ENCODE results near the gene EIF4E. TPM values are rescaled to one million over a fixed set of nuclear protein-coding genes. Genes with fewer than 3 reads are reported as not detected.

Gene EIF4E
- total and polyA plus RNA-seq, 2 of the 4 experiments (the other 2 are of a cell fraction) = 80.4 to 113 TPM

DNA sequence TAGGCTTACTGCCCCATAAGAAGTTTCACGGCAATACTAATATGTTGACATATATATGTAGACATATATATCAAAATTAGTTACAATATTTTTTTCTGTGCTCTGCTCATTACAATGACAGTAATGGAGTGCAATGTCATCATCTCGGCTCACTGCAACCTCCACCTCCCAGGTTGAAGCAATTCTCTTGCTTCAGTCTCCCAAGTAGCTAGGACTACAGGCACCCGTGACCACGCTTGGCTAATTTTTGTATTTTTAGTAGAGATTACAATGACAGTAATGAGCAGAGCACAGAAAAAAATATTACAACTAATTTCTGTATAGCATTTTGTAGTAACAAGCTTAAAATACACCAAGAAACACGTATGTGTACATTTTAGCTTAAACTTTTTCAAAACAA is 7.6 kb downstream of the EIF4E start:
- Histone ChIP-seq H3K56ac (ENCODE audit: extremely low read depth, insufficient read depth, low read length) (no peak overlapping the region), H3K9me3 (ENCODE audit: control insufficient read depth, insufficient read depth, low read length) (no peaks in the 10 kb centered on the region), H3K36me3 (ENCODE audit: control insufficient read depth, insufficient read depth, low read length) (peaks cover 4% of the 10 kb centered on the region), H4K91ac (ENCODE audit: insufficient read depth, low read depth, low read length) (no peak overlapping the region), H3K79me1 (ENCODE audit: low read depth in 1 of 2, low read length in 2 of 2) (peaks cover 0 to 29% of the 10 kb centered on the region in 2 experiments; a peak in 2 of 4 replicates), H3K27ac (ENCODE audit: insufficient read depth, low read length) (no peak overlapping the region), H3K18ac (ENCODE audit: low read depth, low read length) (no peak overlapping the region), H3K4ac (ENCODE audit: low read depth, low read length) (no peak overlapping the region), H3K9me1 (ENCODE audit: insufficient read depth, low read length) (peaks cover 5% of the 10 kb centered on the region), H3K4me3 (ENCODE audit: insufficient read depth, low read depth, low read length) (no peak overlapping the region), H4K20me1 (ENCODE audit: insufficient read depth, low read length) (peaks cover 46% of the 10 kb centered on the region), H3K14ac (replicated peaks; ENCODE audit: low read depth, low read length) (no peak overlapping the region), H3K4me2 (ENCODE audit: low read depth, low read length) (no peak overlapping the region), H2AFZ (replicated peaks; ENCODE audit: low read length, poor library complexity) (no peak overlapping the region), H2AK9ac (replicated peaks; ENCODE audit: low read depth, low read length, poor library complexity) (no peak overlapping the region), H3K27me3 (ENCODE audit: control insufficient read depth, insufficient read depth, low read length) (no peaks in the 10 kb centered on the region), H4K8ac (ENCODE audit: low read depth in 2 of 2, low read length in 2 of 2) (no peak overlapping the region; a peak in 2 of 4 replicates), H2AK5ac (ENCODE audit: low read depth, low read length) (no peak overlapping the region), H3K23ac (ENCODE audit: low read depth, low read length) (peak overlapping the region; percentile 63; the same call in 1 of the 2 replicates), H2BK20ac (ENCODE audit: low read depth, low read length) (no peak overlapping the region), H4K5ac (ENCODE audit: low read depth, low read length) (no peak overlapping the region), H2BK5ac (ENCODE audit: low read depth, low read length, poor library complexity, severe bottlenecking) (no peak overlapping the region), H2BK15ac (ENCODE audit: low read depth, low read length) (no peak overlapping the region), H2BK120ac (ENCODE audit: low read depth, low read length) (no peak overlapping the region), H3K4me1 (ENCODE audit: control insufficient read depth, insufficient read depth, low read length) (peaks cover 7% of the 10 kb centered on the region), H3K9ac (ENCODE audit: low read depth, low read length) (no peak overlapping the region)
- intact Hi-C loops (cut with micrococcal nuclease) = loop anchor here (10.0 kb wide), 1 partner anchor 776 kb away; the partner anchor contains the start of gene STPG2
- ATAC-seq (ENCODE audit: low read depth) (no peak), DNase-seq (no peak)
- ChIA-PET CTCF (no interaction called here), POLR2A (ENCODE audit: unreplicated experiment) (no interaction called here)
- WGBS, 2 experiments (ENCODE audit: extremely low coverage in 2 of 2, insufficient read length in 1 of 2) = no CpG with 5 or more reads among the region's 5 CpGs
- BruUV-seq (replicated peaks) = no TSS peak
- dilution Hi-C loops (cut with HindIII; ENCODE audit: low sequenced_read_pairs, unreplicated experiment) = no loop called here
- in situ Hi-C loops (cut with MboI; ENCODE audit: low sequenced_read_pairs) = no loop called here
- TF ChIP-seq, protein P1, sequence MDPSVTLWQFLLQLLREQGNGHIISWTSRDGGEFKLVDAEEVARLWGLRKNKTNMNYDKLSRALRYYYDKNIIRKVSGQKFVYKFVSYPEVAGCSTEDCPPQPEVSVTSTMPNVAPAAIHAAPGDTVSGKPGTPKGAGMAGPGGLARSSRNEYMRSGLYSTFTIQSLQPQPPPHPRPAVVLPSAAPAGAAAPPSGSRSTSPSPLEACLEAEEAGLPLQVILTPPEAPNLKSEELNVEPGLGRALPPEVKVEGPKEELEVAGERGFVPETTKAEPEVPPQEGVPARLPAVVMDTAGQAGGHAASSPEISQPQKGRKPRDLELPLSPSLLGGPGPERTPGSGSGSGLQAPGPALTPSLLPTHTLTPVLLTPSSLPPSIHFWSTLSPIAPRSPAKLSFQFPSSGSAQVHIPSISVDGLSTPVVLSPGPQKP (IDR thresholded peaks at IDR 0.05; ENCODE audit: borderline replicate concordance, low read depth, low read length) = no peak
- no peak for TF ChIP-seq MAFK (IDR thresholded peaks at IDR 0.05; ENCODE audit: low read depth, low read length)
- no peak for TF ChIP-seq CEBPB (IDR thresholded peaks at IDR 0.05; ENCODE audit: low read depth, low read length)
- TF ChIP-seq POLR2A (IDR thresholded peaks at IDR 0.05; ENCODE audit: low read depth, low read length) = no peak
- TF ChIP-seq CHD1 (IDR thresholded peaks at IDR 0.05; ENCODE audit: low read depth, low read length) = no peak
- TF ChIP-seq FOS (IDR thresholded peaks at IDR 0.05; ENCODE audit: low read depth, low read length) = no peak
- no peak for TF ChIP-seq MXI1 (IDR thresholded peaks at IDR 0.05; ENCODE audit: borderline replicate concordance, low read depth, low read length)
- no peak for TF ChIP-seq MAZ (IDR thresholded peaks at IDR 0.05; ENCODE audit: borderline replicate concordance, low read depth, low read length)
- TF ChIP-seq, protein P2, sequence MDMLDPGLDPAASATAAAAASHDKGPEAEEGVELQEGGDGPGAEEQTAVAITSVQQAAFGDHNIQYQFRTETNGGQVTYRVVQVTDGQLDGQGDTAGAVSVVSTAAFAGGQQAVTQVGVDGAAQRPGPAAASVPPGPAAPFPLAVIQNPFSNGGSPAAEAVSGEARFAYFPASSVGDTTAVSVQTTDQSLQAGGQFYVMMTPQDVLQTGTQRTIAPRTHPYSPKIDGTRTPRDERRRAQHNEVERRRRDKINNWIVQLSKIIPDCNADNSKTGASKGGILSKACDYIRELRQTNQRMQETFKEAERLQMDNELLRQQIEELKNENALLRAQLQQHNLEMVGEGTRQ (IDR thresholded peaks at IDR 0.05; ENCODE audit: low read depth, low read length) = no peak
- no peak for TF ChIP-seq RAD21 (IDR thresholded peaks at IDR 0.05; ENCODE audit: low read length)
- no peak for TF ChIP-seq RFX5 (IDR thresholded peaks at IDR 0.05; ENCODE audit: low read depth, low read length)
- TF ChIP-seq BHLHE40 (IDR thresholded peaks at IDR 0.05; ENCODE audit: low read depth, low read length) = no peak
- no peak for TF ChIP-seq SMC3 (IDR thresholded peaks at IDR 0.05; ENCODE audit: low read depth, low read length)
- TF ChIP-seq, protein P3, sequence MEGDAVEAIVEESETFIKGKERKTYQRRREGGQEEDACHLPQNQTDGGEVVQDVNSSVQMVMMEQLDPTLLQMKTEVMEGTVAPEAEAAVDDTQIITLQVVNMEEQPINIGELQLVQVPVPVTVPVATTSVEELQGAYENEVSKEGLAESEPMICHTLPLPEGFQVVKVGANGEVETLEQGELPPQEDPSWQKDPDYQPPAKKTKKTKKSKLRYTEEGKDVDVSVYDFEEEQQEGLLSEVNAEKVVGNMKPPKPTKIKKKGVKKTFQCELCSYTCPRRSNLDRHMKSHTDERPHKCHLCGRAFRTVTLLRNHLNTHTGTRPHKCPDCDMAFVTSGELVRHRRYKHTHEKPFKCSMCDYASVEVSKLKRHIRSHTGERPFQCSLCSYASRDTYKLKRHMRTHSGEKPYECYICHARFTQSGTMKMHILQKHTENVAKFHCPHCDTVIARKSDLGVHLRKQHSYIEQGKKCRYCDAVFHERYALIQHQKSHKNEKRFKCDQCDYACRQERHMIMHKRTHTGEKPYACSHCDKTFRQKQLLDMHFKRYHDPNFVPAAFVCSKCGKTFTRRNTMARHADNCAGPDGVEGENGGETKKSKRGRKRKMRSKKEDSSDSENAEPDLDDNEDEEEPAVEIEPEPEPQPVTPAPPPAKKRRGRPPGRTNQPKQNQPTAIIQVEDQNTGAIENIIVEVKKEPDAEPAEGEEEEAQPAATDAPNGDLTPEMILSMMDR (conservative IDR thresholded peaks at IDR 0.05; ENCODE audit: low read depth, low read length) = no peak
- no peak for TF ChIP-seq NFE2L2 (IDR thresholded peaks at IDR 0.05; ENCODE audit: low read depth, low read length)
- TF ChIP-seq RCOR1 (IDR thresholded peaks at IDR 0.05; ENCODE audit: insufficient replicate concordance, low read length) = no peak

Measured in IMR-90 (cell line).